IMR-90 (cell line): ENCODE measurements around the gene TOP2A. TPM values are rescaled to one million over a fixed set of nuclear protein-coding genes. Genes with fewer than 3 reads are reported as not detected.

Experiments used
- ATAC-seq: fragments of 200-7000 bp; cut with Tn5 transposase; 2 replicates; pipeline ENCODE4 v1.9.1; 2020; ENCODE audit warnings: low read depth, mild to moderate bottlenecking, moderate library complexity
- BruUV-seq: library from RNA; stranded (reverse); fragments of 400-500 nt; replicated peaks from 2 replicates; lab custom pipeline; 2021; lab: Mats Ljungman, UMichigan
- CTCF ChIA-PET: fragments of 300-600 bp; formaldehyde crosslinking; extraction: SDS; loops from one replicate; lab custom pipeline; 2021; ENCODE audit warnings: antibody characterized with exemption; lab: Yijun Ruan, JAX
- POLR2A ChIA-PET: fragments of 300-600 bp; sonication (Branson Sonifier 250); formaldehyde crosslinking; loops from one replicate; lab custom pipeline; 2022; ENCODE audit warnings: antibody characterized with exemption; ENCODE audit not compliant: unreplicated experiment; lab: Charles Lee
- DNase-seq: peaks from one replicate; pipeline ENCODE4 v3.0.0; 2013
- H2AFZ ChIP-seq: replicated peaks from 2 replicates; pipeline ENCODE3; 2013; ENCODE audit warnings: low read length, mild to moderate bottlenecking; ENCODE audit not compliant: poor library complexity
- H2AK5ac ChIP-seq: 2 replicates; pipeline ENCODE4 v1.6.1; 2013; ENCODE audit warnings: low read depth, low read length, inconsistent platforms
- H2AK9ac ChIP-seq: replicated peaks from 2 replicates; pipeline ENCODE3; 2013; ENCODE audit warnings: mild to moderate bottlenecking, low read depth, low read length, moderate library complexity; ENCODE audit not compliant: poor library complexity
- H2BK120ac ChIP-seq: 2 replicates; pipeline ENCODE4 v1.6.1; 2013; ENCODE audit warnings: low read depth, low read length, inconsistent platforms
- H2BK15ac ChIP-seq: 3 replicates; pipeline ENCODE4 v1.6.1; 2013; ENCODE audit warnings: low read depth, low read length, inconsistent platforms
- H2BK20ac ChIP-seq: 2 replicates; pipeline ENCODE4 v1.6.1; 2013; ENCODE audit warnings: low read depth, mild to moderate bottlenecking, inconsistent platforms, low read length, moderate library complexity
- H2BK5ac ChIP-seq: 2 replicates; pipeline ENCODE4 v1.6.1; 2013; ENCODE audit warnings: mild to moderate bottlenecking, low read depth, low read length, inconsistent platforms; ENCODE audit not compliant: poor library complexity, severe bottlenecking
- H3K14ac ChIP-seq: replicated peaks from 2 replicates; pipeline ENCODE4 v1.6.1; 2013; ENCODE audit warnings: low read depth, low read length, inconsistent platforms
- H3K18ac ChIP-seq: 2 replicates; pipeline ENCODE4 v1.6.1; 2013; ENCODE audit warnings: low read depth, low read length, control low read depth
- H3K23ac ChIP-seq: 2 replicates; pipeline ENCODE4 v1.6.1; 2013; ENCODE audit warnings: low read depth, low read length, inconsistent platforms
- H3K27ac ChIP-seq: 2 replicates; pipeline ENCODE4 v1.5.1; 2013; ENCODE audit warnings: mild to moderate bottlenecking, control low read depth, low read length; ENCODE audit not compliant: insufficient read depth
- H3K27me3 ChIP-seq: 2 replicates; pipeline ENCODE4 v1.6.1; 2013; ENCODE audit warnings: low read length; ENCODE audit not compliant: control insufficient read depth, insufficient read depth
- H3K36me3 ChIP-seq: 2 replicates; pipeline ENCODE4 v1.6.1; 2013; ENCODE audit warnings: low read length, mixed read lengths; ENCODE audit not compliant: control insufficient read depth, insufficient read depth
- H3K4ac ChIP-seq: 2 replicates; pipeline ENCODE4 v1.6.1; 2013; ENCODE audit warnings: low read depth, low read length, inconsistent platforms
- H3K4me1 ChIP-seq: 2 replicates; pipeline ENCODE4 v1.6.1; 2013; ENCODE audit warnings: low read length, mixed read lengths; ENCODE audit not compliant: control insufficient read depth, insufficient read depth
- H3K4me2 ChIP-seq: 2 replicates; pipeline ENCODE4 v1.6.1; 2013; ENCODE audit warnings: low read depth, mild to moderate bottlenecking, control low read depth, low read length, moderate library complexity
- H3K4me3 ChIP-seq: 2 replicates; pipeline ENCODE4 v1.5.1; 2013; ENCODE audit warnings: low read depth, mild to moderate bottlenecking, control low read depth, low read length, moderate library complexity; ENCODE audit not compliant: insufficient read depth
- H3K56ac ChIP-seq: 2 replicates; pipeline ENCODE4 v1.6.1; 2013; ENCODE audit warnings: low read length, inconsistent platforms; ENCODE audit not compliant: insufficient read depth; ENCODE audit errors: extremely low read depth
- H3K79me1 ChIP-seq, 2 experiments: 2 replicates each; pipeline ENCODE4 v1.6.1; 2013; ENCODE audit warnings: low read length in 2 of 2, inconsistent platforms in 1 of 2, low read depth in 1 of 2
- H3K9ac ChIP-seq: 2 replicates; pipeline ENCODE4 v1.6.1; 2013; ENCODE audit warnings: low read depth, low read length, control low read depth
- H3K9me1 ChIP-seq: 2 replicates; pipeline ENCODE4 v1.6.1; 2013; ENCODE audit warnings: low read length, inconsistent platforms; ENCODE audit not compliant: insufficient read depth
- H3K9me3 ChIP-seq: 2 replicates; pipeline ENCODE4 v1.6.1; 2013; ENCODE audit warnings: low read length; ENCODE audit not compliant: control insufficient read depth, insufficient read depth
- H4K20me1 ChIP-seq: 2 replicates; pipeline ENCODE4 v1.6.1; 2013; ENCODE audit warnings: low read length, inconsistent platforms; ENCODE audit not compliant: insufficient read depth
- H4K5ac ChIP-seq: 2 replicates; pipeline ENCODE4 v1.6.1; 2013; ENCODE audit warnings: mild to moderate bottlenecking, low read depth, low read length, control low read depth
- H4K8ac ChIP-seq, 2 experiments: 2 replicates each; pipeline ENCODE4 v1.6.1; 2013; ENCODE audit warnings: low read depth in 2 of 2, low read length in 2 of 2, control low read depth in 1 of 2, inconsistent platforms in 1 of 2
- H4K91ac ChIP-seq: 2 replicates; pipeline ENCODE4 v1.6.1; 2013; ENCODE audit warnings: low read depth, low read length, inconsistent platforms; ENCODE audit not compliant: insufficient read depth
- CHD1 ChIP-seq: IDR thresholded peaks from 2 replicates; pipeline ENCODE4 v1.6.1; 2012; ENCODE audit warnings: low read depth, low read length, improper control_type of control experiment
- MAFK ChIP-seq: IDR thresholded peaks from 2 replicates; pipeline ENCODE4 v1.6.1; 2012; ENCODE audit warnings: low read depth, low read length, improper control_type of control experiment
- MAZ ChIP-seq: IDR thresholded peaks from 2 replicates; pipeline ENCODE4 v1.6.1; 2012; ENCODE audit warnings: low read depth, mild to moderate bottlenecking, low read length, improper control_type of control experiment, moderate library complexity, borderline replicate concordance
- RFX5 ChIP-seq: IDR thresholded peaks from 2 replicates; pipeline ENCODE4 v1.8.0; 2012; ENCODE audit warnings: low read depth, mild to moderate bottlenecking, low read length, moderate library complexity
- SMC3 ChIP-seq: fragments of 150-350 bp; IDR thresholded peaks from 2 replicates; pipeline ENCODE4 v1.6.1; 2016; ENCODE audit warnings: low read depth, mild to moderate bottlenecking, antibody characterized with exemption, low read length, moderate library complexity
- WGBS, 2 experiments: methylation state at CpG; one replicate each; pipeline versions ENCODE4 v1.1.5 to v1.1.7; 2013; ENCODE audit warnings: missing lambda C conversion rate in 2 of 2; ENCODE audit not compliant: insufficient read length in 1 of 2; ENCODE audit errors: extremely low coverage in 2 of 2; 5-methylcytosine and 5-hydroxymethylcytosine counted together
- dilution Hi-C: fragments of 300-500 bp; cut with HindIII; formaldehyde crosslinking; loops from one replicate; pipeline ENCODE4 v1.14.3; 2018; ENCODE audit warnings: low sequenced_read_pairs; ENCODE audit not compliant: unreplicated experiment
- in situ Hi-C: fragments of 300-500 bp; cut with MboI; formaldehyde crosslinking; loops from 3 replicates; pipeline ENCODE4 v1.14.3; 2019; ENCODE audit warnings: low sequenced_read_pairs, inconsistent platforms, mixed read lengths
- intact Hi-C: fragments of 100-400 bp; cut with micrococcal nuclease; formaldehyde crosslinking; loops from 2 replicates; pipeline ENCODE4 v1.10.0; 2022
- polyA plus RNA-seq, 3 experiments: library from polyadenylated mRNA; depleted of rRNA; stranded (reverse); fragments of >200 nt; gene quantifications; 2 replicates each; pipeline ENCODE4 v1.2.3, GENCODE V29; 2012; ENCODE audit warnings: low replicate concordance in 1 of 3
- total RNA-seq: library from RNA; depleted of rRNA; stranded (reverse); fragments of >200 nt; gene quantifications from 2 replicates; pipeline ENCODE4 v1.2.3, GENCODE V29; 2012
- TF ChIP-seq, protein P1 (sequence below): fragments of 150-350 bp; IDR thresholded peaks from 2 replicates; pipeline ENCODE4 v1.6.1; 2017; ENCODE audit warnings: mild to moderate bottlenecking, antibody characterized with exemption, low read length, low read depth
- TF ChIP-seq, protein P2 (sequence below): conservative IDR thresholded peaks from 2 replicates; pipeline ENCODE4 v1.5.1; 2012; ENCODE audit warnings: mild to moderate bottlenecking, low read depth, low read length, improper control_type of control experiment

The TOP2A gene
- total and polyA plus RNA-seq, 2 of the 4 experiments (the other 2 are of a cell fraction): 43.4 to 68.5 TPM

DNA sequence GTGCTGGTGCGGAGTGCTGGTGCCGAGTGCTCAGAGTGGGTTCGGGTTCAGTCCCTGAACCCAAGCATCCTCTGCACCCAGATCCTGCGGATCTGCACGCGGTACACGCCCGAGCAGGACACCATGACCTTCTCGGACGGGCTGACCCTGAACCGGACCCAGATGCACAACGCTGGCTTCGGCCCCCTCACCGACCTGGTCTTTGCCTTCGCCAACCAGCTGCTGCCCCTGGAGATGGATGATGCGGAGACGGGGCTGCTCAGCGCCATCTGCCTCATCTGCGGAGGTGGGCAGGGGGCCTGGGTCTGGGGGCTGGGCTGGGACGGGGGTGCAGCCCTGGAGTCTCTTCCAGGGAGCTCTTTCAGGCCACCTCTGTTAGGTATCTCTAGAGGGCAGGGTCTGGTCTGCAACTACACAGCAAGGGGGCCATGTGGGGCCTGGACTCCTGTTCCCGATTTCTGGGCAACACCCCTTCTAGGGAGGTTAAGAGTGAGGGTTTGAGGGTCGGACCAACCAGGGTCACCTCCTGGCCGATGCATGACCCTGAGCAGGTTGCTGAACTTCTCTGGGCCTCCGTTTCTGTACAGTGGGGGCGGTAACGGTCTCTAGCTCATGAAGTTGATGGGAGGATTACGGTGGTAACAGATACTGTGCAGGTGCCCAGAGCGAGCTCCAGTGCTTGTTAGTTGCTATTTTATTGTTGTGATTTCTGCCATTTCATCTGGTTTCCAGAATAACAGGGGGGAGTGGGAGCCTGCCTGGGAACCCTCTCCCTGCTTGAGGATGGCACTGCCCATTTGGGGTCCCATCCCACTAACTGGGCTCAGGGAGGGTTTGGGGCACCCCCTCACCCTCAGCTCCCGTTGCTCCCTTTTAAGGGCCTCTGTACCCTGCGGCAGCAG lies 63.2 kb downstream of the TOP2A start:
- ATAC-seq: no peak
- Histone ChIP-seq H2BK20ac (no peak overlapping the region), H3K36me3 (peaks cover 51% of the 10 kb centered on the region), H2AK9ac (peak overlapping the region; percentile 79), H3K14ac (no peak overlapping the region), H3K4me3 (no peak overlapping the region), H2BK15ac (no peak overlapping the region), H4K20me1 (peaks cover 34% of the 10 kb centered on the region), H3K27ac (no peak overlapping the region), H4K5ac (no peak overlapping the region), H3K23ac (no peak overlapping the region), H2AFZ (peak overlapping the region; percentile 85), H3K9me3 (no peaks in the 10 kb centered on the region), H3K56ac (no peak overlapping the region), H3K4me1 (peaks cover 6% of the 10 kb centered on the region; the same call in 1 of the 2 replicates), H2AK5ac (no peak overlapping the region), H3K4ac (no peak overlapping the region), H3K27me3 (no peaks in the 10 kb centered on the region), H3K18ac (no peak overlapping the region), H4K8ac (no peak overlapping the region), H2BK5ac (no peak overlapping the region), H3K9ac (no peak overlapping the region), H2BK120ac (no peak overlapping the region), H4K91ac (no peak overlapping the region), H3K9me1 (no peaks in the 10 kb centered on the region), H3K4me2 (no peak overlapping the region), H3K79me1 (peaks cover 10 to 48% of the 10 kb centered on the region in 2 experiments)
- POLR2A ChIA-PET: no interaction called here
- no peak for TF ChIP-seq SMC3
- no peak for TF ChIP-seq RFX5
- no peak for TF ChIP-seq CHD1
- TF ChIP-seq, protein P1, sequence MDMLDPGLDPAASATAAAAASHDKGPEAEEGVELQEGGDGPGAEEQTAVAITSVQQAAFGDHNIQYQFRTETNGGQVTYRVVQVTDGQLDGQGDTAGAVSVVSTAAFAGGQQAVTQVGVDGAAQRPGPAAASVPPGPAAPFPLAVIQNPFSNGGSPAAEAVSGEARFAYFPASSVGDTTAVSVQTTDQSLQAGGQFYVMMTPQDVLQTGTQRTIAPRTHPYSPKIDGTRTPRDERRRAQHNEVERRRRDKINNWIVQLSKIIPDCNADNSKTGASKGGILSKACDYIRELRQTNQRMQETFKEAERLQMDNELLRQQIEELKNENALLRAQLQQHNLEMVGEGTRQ: no peak
- no peak for TF ChIP-seq MAZ
- no peak for TF ChIP-seq MAFK
- TF ChIP-seq, protein P2, sequence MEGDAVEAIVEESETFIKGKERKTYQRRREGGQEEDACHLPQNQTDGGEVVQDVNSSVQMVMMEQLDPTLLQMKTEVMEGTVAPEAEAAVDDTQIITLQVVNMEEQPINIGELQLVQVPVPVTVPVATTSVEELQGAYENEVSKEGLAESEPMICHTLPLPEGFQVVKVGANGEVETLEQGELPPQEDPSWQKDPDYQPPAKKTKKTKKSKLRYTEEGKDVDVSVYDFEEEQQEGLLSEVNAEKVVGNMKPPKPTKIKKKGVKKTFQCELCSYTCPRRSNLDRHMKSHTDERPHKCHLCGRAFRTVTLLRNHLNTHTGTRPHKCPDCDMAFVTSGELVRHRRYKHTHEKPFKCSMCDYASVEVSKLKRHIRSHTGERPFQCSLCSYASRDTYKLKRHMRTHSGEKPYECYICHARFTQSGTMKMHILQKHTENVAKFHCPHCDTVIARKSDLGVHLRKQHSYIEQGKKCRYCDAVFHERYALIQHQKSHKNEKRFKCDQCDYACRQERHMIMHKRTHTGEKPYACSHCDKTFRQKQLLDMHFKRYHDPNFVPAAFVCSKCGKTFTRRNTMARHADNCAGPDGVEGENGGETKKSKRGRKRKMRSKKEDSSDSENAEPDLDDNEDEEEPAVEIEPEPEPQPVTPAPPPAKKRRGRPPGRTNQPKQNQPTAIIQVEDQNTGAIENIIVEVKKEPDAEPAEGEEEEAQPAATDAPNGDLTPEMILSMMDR: no peak
- no peak for DNase-seq
- CTCF ChIA-PET: interaction anchor here (0.6 to 1.3 kb wide), 10 partner anchors 12 to 1283 kb away, joined by 3 to 9 read pairs (median 4); no protein-coding TSS in a partner anchor
- dilution Hi-C loops: no loop called here
- intact Hi-C loops: loop anchor here (1.0 to 5.0 kb wide), 2 partner anchors 51 to 152 kb away; no protein-coding TSS in a partner anchor
- in situ Hi-C loops: loop anchor here (5.0 to 25.0 kb wide), 4 partner anchors 52 to 1308 kb away; partner anchors contain the start of genes KRT27, KRT28 and WIPF2
- BruUV-seq: no TSS peak
- WGBS, 2 experiments: 82% methylated on average over 15 of the region's 30 CpGs; no CpG with 5 or more reads in 1 of the 2 experiments
